HK-2 (cell line): ENCODE results near the gene NUP210.

Experiments
- DNase-seq: peaks from one replicate; pipeline ENCODE4 v3.0.0-alpha.2; 2018; ENCODE audit not compliant: unreplicated experiment

The NUP210 gene

GRCh38 chr3:13275376-13276005, 144.6 kb downstream of the NUP210 start:
- no peak for DNase-seq

- DNase-seq: no peak
Observed at GRCh38 chr3:13274551-13275332, 145.4 kb downstream of the NUP210 start.

GRCh38 chr3:13274125-13274524, 146.0 kb downstream of the NUP210 start:
- no peak for DNase-seq

- DNase-seq: no peak
Observed at GRCh38 chr3:13273604-13274105, 146.5 kb downstream of the NUP210 start.

GRCh38 chr3:13272831-13273603, 147.1 kb downstream of the NUP210 start:
- DNase-seq: no peak

GRCh38 chr3:13269711-13270378, 150.3 kb downstream of the NUP210 start:
- DNase-seq: no peak

GRCh38 chr3:13268961-13269441, 151.1 kb downstream of the NUP210 start:
- DNase-seq: no peak

- DNase-seq: no peak
Observed at GRCh38 chr3:13268120-13268519, 152.0 kb downstream of the NUP210 start.

- no peak for DNase-seq
Observed at GRCh38 chr3:13266651-13267362, 153.3 kb downstream of the NUP210 start.
